CD4-positive, alpha-beta T cell treated with Interleukin-4 for 4 hours (primary cell): Measurements from ENCODE around the gene TENM4.

Source experiments
- DNase-seq: peaks from one replicate; pipeline ENCODE4 v3.0.0-alpha.2; 2020

Gene TENM4

DNA sequence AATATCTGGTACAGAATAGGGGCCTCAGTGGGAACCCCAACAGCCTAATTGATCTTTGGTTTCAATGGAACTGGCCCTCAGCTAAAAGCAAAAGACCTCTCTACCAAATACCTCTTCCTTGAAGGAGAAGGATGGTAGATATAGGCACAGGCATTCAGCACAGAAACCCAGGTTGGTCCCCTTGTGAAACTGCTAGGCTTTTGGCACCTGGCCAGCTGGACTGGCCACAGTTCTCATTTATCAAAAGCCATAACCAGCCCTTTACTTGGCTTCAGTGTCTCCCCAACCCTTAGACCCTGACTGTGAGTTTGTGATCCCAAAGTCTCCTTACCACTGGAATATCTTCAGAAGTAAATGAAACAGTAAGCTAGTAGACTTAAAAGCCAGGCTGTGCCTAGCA is 152.9 kb downstream of the TENM4 start:
- DNase-seq, result no peak

DNA sequence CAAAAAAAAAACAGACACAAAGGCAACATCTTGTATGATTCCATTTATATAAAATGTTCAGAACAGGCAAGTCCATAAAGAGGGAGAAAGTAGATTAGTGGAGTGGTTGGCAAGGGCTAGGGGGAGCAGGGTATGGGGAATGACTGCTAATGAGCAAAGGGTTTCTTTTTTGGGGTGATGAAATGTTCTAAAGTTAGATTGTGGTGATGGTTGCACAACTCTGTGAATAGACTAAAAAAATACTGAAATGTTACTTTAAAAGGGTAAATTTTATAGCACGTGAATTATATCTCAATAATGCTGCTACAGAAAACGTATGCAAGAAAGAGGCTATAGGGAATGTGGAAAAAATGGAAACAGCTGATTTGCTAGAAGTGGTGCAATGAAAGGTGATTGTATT is 155.1 kb downstream of the TENM4 start:
- DNase-seq, result no peak

DNA sequence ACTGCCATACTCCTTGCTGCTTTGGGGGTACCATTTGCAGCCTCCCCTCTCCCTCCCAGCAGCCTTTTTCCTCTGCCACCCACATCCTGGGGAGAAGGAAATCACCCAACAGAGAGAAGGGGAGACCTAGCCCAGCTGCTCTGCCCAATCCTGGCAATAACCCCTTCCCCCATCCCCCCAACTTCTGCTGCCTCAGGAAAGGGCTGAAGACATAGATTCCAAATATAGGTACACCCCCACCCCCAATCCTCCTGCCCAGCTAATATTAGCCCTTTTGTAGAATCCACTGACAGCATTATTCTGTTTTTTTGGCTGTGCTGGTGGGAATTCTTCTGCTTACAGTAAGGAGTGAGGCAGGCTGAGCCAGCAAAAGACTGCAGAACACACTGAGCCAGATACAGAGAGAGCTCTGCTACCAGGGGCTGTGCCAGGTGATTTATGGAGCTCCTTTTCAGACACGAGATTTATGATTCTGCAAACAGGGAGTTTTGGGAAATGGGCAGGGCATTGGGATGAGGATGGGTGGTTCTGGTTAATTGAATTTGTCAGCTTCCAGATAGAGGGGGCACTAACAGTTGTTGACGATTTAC is 164.0 kb downstream of the TENM4 start:
- DNase-seq, result no peak

DNA sequence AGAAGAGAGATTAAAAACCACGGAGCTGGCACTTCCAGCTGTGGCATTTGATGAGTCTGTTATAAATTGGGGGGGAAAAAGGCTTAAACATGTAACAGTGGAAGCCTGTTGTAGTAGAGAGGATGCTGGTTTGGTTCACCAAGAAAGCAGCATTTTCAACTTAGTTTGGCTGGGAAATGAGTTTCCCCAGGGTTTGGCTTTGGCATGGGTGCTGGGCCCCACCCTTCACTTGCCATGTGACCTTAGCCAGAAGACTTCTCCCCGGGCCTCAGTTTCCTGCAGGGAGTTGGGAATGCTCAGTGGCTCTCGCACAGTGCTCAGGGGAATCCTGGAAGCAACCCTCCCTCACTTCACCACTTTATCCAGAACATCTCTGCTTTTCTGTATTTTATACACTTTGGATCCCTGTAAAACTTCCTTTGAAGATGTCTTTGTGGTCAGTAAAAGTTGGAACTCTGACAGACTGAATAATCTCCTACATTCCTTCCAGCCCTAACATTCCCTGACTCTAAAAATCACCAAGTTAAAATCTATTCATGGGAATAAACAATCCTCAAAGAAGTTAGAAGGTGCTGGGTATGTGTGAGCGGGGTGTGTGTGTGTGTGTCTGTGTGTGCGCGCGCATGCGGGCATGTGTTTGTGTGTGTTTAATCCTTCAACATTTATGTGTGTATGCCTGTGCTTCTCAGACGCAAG is 166.0 kb downstream of the TENM4 start:
- no peak for DNase-seq

DNA sequence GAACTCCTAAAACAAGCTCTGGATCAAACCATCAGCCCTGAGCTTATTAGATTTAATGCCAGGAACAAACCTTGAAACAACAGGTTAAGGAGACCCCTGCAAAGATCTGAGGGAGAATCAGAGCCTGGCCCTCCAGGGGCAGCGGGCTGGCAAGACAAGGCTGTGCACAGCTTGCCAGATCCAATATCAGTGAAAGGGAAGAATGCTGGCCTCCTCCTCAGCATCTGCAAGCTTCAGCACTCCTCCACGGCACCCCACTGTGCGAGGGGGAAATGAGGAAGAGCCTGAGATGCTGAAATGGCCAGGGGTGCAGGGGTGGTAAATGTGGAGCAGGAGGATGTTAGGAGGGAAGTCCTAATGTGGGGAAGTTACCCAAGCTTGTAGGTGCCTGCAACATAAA is 167.0 kb downstream of the TENM4 start:
- DNase-seq, result no peak

DNA sequence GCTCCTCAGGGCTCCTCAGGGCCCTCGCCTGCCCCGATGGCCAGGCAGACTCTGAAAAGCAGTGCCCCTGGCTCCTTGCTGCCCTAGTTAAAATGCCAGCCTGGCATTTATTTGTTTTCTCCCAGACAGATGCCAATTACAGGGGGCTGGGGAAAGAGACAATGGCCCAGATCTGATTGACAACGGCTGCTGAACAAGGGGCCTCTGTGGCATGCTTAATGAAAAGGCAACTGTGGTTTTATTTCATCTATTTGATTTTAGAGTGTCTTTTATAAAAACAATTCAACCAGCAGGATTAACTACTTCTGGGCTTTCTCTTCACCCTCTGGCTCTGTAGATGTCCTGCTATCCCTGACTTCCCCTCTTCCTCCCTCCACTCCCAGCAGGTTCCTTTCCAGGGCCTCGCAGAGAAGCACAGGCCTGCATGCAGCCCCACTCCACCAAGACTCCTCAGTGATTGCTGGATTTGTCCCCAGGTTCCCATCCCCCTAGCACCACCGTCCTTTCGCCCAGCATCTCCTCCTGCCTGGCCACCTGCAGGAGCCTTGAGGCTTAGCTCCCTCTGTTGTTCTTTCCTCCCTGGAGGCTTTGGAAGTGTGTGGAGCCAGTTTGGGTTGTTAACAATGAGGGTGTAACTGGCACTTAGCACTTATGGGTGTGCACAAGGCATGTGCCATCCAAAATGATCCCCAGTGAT is 171.1 kb downstream of the TENM4 start:
- no peak for DNase-seq

DNA sequence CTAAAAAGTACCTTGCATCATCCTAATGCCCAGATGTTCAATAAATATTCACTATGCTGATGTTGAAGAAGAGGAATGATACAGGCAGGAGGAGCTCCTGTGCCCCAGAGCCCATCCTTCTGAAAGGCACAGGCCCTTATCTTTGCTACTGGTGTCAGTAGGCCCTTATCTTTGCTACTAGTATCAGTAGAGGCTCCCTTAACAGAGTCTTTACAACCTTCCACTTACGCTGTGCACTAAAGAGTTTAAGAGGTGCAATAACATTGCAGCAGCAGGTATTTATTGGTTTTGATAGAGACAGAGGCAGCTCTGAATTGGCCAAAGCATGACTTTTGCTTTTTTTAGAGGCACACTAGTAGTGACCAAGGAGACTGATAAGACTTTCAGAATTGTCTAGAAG is 174.4 kb downstream of the TENM4 start:
- no peak for DNase-seq

DNA sequence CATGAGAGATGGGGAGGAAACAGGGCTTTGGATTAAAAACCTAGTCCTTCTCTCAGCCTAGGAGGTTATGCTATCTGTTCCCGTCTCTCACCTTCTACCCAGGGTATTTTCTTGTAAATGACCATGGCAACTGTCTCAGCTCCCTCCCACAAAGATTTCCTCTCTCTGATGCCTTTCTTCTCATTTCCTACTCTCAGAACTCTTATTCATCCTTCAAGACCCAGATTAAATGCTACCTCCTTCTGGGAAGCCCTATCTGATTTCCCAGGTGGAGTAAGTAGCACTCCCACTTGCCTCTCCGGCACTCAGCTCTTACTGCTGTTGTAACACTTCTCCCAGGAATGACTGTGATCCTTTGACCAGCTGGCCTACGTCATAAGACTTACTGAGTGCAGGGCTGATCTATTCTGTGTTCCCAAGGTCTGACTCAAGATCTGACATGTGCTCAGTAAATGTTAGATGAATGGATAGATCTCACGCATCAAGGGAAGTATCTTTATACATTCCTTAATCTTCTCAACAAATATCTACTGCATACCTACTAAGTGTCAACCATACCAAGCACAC is 175.0 kb downstream of the TENM4 start:
- DNase-seq, result no peak

DNA sequence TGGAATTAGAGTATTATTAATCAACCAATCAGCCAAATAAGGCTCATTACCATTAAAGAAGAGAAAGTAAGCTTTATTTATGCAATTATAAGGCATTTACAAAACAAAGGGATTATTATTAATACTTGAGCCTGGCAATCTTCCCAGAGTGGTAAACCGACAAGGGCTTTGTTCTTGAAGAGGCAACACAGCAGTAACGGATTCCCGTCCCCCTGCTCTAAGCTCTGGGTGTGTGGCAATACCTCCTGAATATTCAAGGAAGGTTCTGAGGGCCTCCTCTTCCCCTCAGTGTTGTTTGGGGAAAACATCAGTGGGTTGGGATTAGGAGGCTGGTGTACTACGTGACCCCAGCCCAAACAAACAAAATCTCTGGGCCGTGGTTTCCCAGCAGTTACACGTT is 176.5 kb downstream of the TENM4 start:
- DNase-seq, result no peak

DNA sequence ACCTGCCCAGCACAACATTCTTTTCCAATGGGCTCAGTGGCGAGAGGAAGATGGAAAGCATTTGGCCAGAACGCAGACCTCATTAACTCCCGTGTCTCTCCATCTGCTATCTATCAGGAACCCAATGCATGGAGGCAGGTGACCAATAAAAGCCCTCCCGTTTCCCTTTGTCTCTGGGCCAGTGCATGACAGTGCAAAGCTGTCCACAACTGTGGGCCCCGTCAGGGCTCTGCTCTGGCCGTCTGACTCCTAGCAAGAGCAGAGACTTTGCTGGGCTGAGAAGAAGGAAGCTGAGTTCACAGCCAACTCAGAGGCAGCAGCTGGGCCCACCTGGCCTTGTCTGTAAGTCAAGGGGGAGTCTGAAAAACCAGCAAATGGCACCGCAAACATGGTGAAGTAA is 177.8 kb downstream of the TENM4 start:
- no peak for DNase-seq

DNA sequence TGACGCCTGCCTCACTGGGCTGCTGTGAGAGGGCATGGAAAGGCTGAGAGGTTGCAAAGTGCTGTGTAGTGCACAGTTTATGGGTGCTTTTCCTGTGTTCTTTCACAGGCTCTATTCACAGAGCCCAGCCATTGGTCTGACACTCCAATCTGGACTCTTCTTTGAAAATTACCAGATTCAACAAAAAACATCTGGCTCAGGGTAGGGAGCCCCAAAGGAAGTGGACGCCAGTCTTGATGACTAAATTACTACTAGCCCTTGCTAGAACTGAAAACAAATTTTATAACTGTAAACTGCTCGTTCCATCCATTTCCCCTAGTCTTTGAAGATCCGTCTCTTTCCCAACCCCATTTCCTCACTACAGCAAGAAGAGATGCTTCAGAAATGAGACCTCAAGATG is 178.6 kb downstream of the TENM4 start:
- DNase-seq, result no peak

DNA sequence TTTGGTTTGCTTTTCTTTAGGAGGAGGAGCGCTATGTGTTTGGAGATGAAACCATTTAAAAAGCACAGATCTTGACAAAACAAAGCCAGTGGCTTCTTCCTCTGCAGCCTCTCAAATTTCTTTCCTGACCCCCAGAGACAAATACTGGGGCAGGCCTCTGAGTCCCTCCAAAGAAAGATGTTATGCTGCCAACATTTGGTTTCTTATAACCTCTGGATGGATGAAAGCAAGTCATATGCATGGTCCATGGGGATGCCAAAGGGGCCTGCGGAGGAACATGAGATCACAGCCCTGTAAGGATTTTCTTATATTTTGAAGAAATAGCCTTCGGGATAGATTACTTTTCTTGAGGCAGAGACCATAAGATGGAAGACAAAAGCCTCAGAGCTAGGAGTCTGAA is 179.1 kb downstream of the TENM4 start:
- DNase-seq, result no peak

DNA sequence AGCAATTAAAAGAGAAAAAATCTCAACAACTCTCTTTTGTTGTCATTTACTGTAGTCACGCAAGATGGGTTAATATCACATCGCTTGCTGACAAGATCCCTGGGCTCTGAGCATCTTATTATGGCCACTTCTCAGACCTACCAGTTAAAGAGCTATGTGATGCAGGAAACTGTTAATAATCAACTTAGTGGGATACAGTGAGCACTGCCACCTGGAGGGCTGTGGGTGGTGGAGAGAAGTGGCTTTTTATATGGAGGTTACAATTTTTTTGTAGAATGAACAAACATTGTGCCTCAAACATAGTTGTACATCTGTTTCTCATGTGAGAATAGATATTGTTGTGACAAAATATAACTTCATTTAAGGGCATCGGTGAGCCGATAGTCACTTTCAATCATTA is 181.0 kb downstream of the TENM4 start:
- no peak for DNase-seq

DNA sequence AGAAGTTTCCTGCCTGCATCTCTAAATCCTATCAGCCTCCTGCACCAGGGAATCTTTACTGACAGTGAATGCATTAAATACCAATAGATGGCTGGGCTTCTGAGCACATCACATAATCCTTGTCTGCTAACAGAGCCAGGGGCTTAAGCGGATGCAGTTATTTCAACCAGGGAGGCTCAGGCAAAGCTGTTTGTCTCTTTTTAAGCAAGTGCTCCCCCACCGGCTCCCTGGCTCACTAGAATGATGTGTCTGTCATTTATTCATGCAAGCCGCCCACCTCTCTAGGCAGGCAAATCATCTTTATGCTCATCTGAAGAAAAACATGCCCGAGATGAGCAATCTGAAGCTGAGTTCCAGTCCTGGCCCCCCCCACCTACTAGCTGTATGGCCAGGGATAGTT is 182.3 kb downstream of the TENM4 start:
- DNase-seq, result no peak

DNA sequence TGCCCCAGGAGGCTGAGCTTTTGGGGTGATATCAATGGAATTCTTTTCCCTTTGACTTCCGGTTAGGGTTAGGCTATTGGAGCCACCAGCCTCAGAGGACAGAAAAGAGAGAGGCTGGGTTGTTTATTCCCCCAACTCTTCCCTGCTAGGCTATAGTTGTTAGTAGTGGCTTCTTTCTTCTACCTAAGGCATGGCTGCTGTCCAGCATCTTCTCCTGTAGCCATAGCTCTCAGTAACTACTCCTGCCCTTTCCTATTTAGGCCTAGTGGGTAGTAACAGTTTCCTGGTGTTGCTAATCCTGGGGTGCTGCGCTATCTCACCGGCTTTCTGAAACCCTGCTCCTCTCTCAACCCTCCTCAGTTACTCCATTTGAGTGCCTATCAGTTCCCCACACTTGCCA is 184.9 kb downstream of the TENM4 start:
- DNase-seq, result no peak

DNA sequence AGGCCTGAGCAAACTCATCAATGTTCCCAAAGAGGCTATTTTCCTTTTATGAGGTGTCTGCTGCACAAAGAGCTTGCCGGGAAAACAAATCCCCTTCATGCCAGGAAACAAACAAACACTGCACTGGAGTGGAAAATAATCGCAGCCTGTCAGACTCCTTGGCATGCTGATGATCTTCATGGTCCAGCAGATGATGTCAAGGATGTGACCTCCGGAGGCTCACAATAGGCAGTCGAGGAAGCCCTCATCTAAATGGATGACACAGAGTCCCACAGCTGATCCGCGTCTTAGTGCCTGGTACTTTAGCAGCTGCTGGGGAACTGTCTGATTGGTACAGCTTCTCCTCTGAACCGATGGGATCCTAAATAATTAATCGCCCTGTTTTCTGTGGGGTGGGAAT is 187.6 kb downstream of the TENM4 start:
- DNase-seq, result no peak

DNA sequence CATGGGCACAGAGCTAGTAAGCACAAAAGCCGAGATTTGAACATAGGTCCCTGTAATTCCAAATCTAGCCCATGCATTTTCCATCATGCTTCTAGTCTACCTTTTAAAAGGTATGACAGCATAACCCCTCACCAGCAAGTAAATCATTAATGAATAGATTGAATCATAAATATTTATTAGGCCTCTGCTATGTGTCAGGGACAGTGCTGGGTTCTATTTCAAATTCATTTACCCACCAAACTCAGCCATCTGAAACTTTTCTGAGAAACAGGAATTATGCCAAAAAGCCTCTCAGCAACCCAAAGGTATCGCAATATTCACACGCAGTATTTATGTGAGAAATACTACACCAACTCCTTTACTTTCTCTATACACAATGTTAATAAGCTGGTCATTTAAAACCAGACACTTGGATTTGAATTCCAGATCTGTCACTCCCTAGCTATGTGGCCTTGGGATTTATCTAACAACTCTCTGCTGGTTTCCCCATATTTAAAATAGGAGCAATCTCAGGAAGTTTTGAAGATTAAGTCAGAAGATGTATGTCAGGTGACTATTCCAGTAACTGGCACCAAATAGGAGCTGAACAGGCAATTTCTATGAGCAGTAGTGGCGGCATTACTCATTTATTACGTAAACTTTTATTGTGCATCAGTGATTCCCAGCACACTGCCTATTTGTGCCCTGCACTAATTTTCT is 191.4 kb downstream of the TENM4 start:
- DNase-seq, result no peak

DNA sequence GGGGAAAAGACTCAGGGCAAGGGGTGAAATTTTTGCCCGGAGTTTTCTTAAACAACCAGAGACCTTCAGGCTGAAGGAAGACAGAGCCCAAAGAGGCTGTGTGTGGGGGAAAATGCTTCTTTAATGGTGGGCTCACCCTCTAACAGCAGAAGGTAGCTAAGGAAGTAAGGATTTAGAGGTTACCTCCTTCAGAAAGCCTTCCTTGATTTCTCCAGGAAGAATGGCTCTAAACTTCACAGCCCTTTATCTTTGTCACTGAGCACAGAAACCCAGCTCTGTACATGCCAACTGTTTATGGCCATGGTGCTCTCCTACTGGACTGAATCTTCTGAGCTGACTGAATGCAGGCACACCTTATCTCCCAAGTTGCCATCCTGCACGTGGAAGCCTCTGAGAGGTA is 196.0 kb downstream of the TENM4 start:
- no peak for DNase-seq

DNA sequence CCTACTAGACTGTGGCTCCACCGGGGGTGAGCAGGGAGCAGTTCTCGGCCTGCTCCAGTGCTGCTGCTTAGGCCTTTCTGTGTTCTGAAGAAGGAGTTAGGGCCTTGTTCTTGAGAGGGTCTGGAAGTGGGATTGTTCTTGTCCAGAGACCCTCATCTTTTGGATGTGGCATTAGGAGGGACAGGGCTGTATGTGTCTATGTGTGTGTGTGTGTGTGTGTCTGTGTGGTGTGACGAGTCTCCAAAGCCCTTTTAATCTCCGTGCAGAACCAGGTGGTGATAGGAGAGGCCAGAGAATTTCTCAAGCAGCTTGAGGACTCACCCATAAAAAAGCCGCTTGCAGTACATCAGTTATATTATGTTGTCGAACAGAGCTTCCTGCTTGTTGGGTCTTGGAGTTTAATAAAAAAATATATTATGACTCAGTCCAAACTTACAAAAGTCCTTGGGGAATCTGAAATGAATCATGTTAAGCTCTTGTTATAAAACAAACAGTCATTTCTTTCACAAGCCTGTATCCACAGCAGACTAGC is 196.5 kb downstream of the TENM4 start:
- no peak for DNase-seq

DNA sequence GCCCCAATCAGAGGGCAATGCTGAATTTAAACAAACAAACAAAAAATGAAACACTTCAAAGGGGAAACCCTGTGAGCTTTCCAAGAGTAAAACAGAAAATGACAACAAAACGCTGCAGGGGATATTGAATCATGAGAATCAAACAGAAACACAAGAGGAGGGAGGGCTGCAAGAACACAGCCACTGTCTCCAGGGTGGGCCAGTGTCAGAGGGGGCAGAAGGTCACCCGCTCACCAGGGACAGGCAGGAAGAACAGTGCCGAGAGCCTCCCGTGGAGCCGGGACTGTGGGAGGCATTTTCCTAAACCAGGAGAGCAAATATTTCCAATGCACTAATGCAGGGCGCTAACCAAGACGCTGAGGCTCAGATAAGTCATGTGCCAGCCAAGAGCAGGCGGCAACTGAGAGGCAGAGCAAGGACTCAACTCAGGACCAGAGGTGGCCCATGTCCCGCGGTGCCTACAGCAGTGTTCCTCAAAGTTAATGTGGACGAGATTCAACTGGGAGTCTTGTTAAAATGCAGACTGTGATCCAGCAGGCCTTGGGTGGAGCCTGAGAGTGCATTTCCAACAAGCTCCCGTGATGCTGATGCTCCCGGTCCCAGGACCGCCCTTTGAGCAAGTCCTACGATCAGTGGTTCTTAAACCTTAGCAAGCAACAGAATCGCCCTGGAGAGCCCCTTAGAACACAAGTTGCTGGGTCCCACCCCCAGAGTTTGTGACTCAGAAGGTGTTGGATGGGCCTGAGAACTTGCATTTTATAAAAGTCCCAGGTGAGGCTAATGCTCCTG is 197.2 kb downstream of the TENM4 start:
- no peak for DNase-seq

DNA sequence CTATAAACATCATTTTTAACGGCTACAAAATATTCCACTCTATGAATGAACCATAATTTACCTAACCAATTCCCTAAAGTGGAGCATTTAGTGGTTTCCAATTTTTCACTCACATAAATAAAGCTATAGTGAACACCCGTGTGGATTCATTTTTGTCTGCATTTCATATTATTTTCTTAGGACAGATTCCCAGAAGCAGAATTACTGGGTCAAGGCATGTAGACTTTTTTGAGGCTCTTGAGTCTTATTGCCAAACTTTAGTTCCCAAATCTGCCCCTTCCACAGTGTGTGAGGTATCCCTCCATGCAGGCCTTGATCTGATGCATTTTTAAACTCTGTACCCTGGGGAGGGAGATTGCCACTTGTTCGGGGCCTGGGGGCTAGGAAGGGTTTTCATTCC is 198.2 kb downstream of the TENM4 start:
- no peak for DNase-seq

DNA sequence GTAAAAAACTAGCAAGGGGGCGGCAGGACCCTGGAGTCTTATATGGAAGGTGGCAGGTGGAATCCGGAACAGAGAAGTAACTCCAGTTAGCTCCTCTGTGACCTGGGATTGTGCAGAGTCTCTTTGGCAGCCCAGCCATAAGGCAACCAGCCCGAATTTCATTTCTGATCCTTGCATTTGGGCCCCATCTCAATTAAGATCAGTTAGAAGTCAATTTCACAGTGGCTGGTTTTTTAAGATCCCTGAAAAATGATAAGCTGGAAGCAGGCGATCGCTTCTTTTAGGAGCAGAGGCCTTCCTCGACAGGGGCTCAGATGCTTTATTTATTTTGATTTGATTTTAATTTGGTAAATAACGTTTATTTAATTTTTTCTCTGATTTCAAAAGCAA is 199.0 kb downstream of the TENM4 start:
- DNase-seq, result no peak
